ENCODE measurements around the gene CLDN9. TPM values are rescaled to one million over a fixed set of nuclear protein-coding genes. Genes with fewer than 3 reads are reported as not detected.

Gene CLDN9
- total RNA-seq, 1 donor from 2014 or later = not detected

DNA sequence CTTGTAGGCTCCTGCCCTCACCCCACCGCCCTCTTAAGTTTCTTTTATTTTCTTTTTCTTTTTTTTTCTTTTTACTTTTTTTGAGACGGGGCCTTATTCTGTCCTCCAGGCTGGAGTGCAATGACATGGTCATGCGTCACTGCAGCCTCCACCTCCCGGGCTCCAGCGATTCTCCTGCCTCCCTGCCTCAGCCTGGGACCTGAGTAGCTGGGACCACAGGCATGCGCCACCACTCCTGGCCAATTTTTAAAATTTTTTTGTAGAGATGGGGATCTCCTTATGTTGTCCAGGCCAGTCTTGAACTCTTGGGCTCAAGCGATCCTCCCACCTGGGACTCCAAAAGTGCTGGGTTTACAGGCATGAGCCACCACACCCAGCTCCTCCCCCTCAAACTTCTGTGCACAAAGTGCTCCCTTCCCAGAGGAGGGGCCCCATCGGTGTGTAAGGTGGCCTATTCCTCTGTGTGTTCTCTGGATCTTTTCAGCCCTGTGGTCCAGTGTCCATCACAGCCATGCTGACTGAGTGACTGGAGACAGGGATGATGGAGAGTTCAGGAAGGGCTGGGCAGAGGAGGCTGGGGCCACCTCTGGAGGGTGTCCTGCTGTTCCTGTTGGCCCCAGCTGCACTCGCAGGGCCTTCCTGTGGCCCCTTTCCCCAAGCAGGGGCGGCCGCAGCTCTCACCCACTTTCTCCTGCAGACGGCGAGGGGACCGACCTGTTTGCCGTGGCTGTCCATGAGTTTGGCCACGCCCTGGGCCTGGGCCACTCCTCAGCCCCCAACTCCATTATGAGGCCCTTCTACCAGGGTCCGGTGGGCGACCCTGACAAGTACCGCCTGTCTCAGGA, 43.8 kb downstream of the CLDN9 start:
- peaks cover 5 to 12% of the 10 kb centered on the region in 2 donors for H3K4me1 ChIP-seq
- intact Hi-C loops (cut with DNase I) = no loop called here
- no peaks in the 10 kb centered on the region for H3K36me3 ChIP-seq
- TF ChIP-seq CTCF (IDR thresholded peaks at IDR 0.05) = no peak
- no peaks in the 10 kb centered on the region for H3K9me3 ChIP-seq
- H3K27ac ChIP-seq = no peak overlapping the region
- no peaks in the 10 kb centered on the region for H3K27me3 ChIP-seq
- DNase-seq (ENCODE audit: low spot score in 2 of 2) = no peak
- no peak overlapping the region for H3K4me3 ChIP-seq

GRCh38 chr16:3057181-3058138, 44.7 kb downstream of the CLDN9 start:
- Histone ChIP-seq H3K4me3 (peak overlapping the region in 1 of 2 donors; percentile 76), H3K27ac (no peak overlapping the region), H3K9me3 (no peaks in the 10 kb centered on the region), H3K27me3 (no peaks in the 10 kb centered on the region), H3K36me3 (no peaks in the 10 kb centered on the region), H3K4me1 (peaks cover 5 to 12% of the 10 kb centered on the region in 2 donors)
- DNase-seq (ENCODE audit: low spot score in 2 of 2) = no peak
- TF ChIP-seq CTCF (IDR thresholded peaks at IDR 0.05) = no peak
- intact Hi-C loops (cut with DNase I) = loop anchor here (2.0 kb wide), 3 partner anchors 29 to 77 kb away; partner anchors contain the start of gene ZNF213

- TF ChIP-seq CTCF (IDR thresholded peaks at IDR 0.05) = no peak
- Histone ChIP-seq H3K27me3 (no peaks in the 10 kb centered on the region), H3K4me1 (peaks cover 5 to 12% of the 10 kb centered on the region in 2 donors), H3K27ac (peak overlapping the region in 1 of 2 donors; percentile 42), H3K9me3 (no peaks in the 10 kb centered on the region), H3K4me3 (peak overlapping the region; percentile 72 to 76), H3K36me3 (no peaks in the 10 kb centered on the region)
- intact Hi-C loops (cut with DNase I) = loop anchor here (1.0 to 2.0 kb wide), 6 partner anchors 30 to 108 kb away; partner anchors contain the start of gene ZNF213
- DNase-seq (ENCODE audit: low spot score in 2 of 2) = peak in 1 of 2 donors; percentile 75
Observed at GRCh38 chr16:3058139-3059030, 45.7 kb downstream of the CLDN9 start.

- peak; percentile 77 to 98 (median 86) for TF ChIP-seq CTCF (IDR thresholded peaks at IDR 0.05)
Observed at GRCh38 chr16:3059041-3059722, 46.5 kb downstream of the CLDN9 start.

More at GRCh38 chr16:3059041-3059722, 46.5 kb downstream of the CLDN9 start:
- Histone ChIP-seq H3K27ac (peak overlapping the region; percentile 12 to 42), H3K36me3 (no peaks in the 10 kb centered on the region), H3K4me1 (peaks cover 5 to 12% of the 10 kb centered on the region in 2 donors), H3K9me3 (no peaks in the 10 kb centered on the region), H3K4me3 (peak overlapping the region; percentile 72 to 76), H3K27me3 (no peaks in the 10 kb centered on the region)
- intact Hi-C loops (cut with DNase I) = loop anchor here (1.0 to 2.0 kb wide), 6 partner anchors 30 to 107 kb away; partner anchors contain the start of gene ZNF213
- DNase-seq (ENCODE audit: low spot score in 2 of 2) = peak; percentile 39 to 92
